Spleen (tissue), 11 donors: Measurements from ENCODE around the gene THSD7A. TPM values are rescaled to one million over a fixed set of nuclear protein-coding genes. Genes with fewer than 3 reads are reported as not detected.

Source experiments
- DNase-seq: peaks from one replicate; pipeline ENCODE4 v3.0.0-alpha.2; 2020
- H3K27ac ChIP-seq, 8 donors: fragments of 200-600 bp; sonication (generic) in 7 of 8; 1 replicate in 4 of 8; 2 replicates in 4 of 8; pipeline versions ENCODE4 v1.5.0 to v1.8.0; 2016 to 2021; ENCODE audit warnings: inconsistent platforms in 4 of 8, mild to moderate bottlenecking in 4 of 8, moderate library complexity in 1 of 8
- H3K27me3 ChIP-seq, 7 donors: fragments of 200-600 bp; sonication (generic) in 6 of 7; replicated peaks in 1 of 7; 1 replicate in 4 of 7; 2 replicates in 3 of 7; pipeline versions ENCODE4 v1.5.0 to v1.8.0; 2016 to 2021; ENCODE audit warnings: inconsistent platforms in 3 of 7, mild to moderate bottlenecking in 1 of 7
- H3K36me3 ChIP-seq, 6 donors: fragments of 200-600 bp; sonication (generic) in 5 of 6; 1 replicate in 4 of 6; 2 replicates in 2 of 6; pipeline versions ENCODE4 v1.5.0 to v1.8.0; 2016 to 2021; ENCODE audit warnings: inconsistent platforms in 2 of 6
- H3K4me1 ChIP-seq, 6 donors: fragments of 200-600 bp; sonication (generic) in 5 of 6; 1 replicate in 3 of 6; 2 replicates in 3 of 6; pipeline versions ENCODE4 v1.5.0 to v1.8.0; 2016 to 2021; ENCODE audit warnings: inconsistent platforms in 3 of 6
- H3K4me3 ChIP-seq, 8 donors: fragments of 200-600 bp; sonication (generic) in 7 of 8; 1 replicate in 4 of 8; 2 replicates in 4 of 8; pipeline versions ENCODE4 v1.5.0 to v1.8.0; 2016 to 2021; ENCODE audit warnings: inconsistent platforms in 4 of 8, mild to moderate bottlenecking in 4 of 8, moderate library complexity in 2 of 8
- H3K9me3 ChIP-seq, 8 donors: fragments of 200-600 bp; sonication (generic) in 7 of 8; 1 replicate in 4 of 8; 2 replicates in 4 of 8; pipeline versions ENCODE4 v1.5.0 to v1.8.0; 2016 to 2021; ENCODE audit warnings: inconsistent platforms in 4 of 8
- CTCF ChIP-seq, 11 experiments: fragments of 200-600 bp in 7 of 11; fragments of 450-650 bp in 4 of 11; sonication (generic) in 4 of 11; IDR thresholded peaks in 8 of 11; conservative IDR thresholded peaks in 3 of 11; 1 replicate in 7 of 11; 2 replicates in 4 of 11; pipeline versions ENCODE4 v1.4.0 to v1.8.0; 2016 to 2021; ENCODE audit warnings: antibody characterized with exemption in 11 of 11, inconsistent platforms in 4 of 11, mild to moderate bottlenecking in 1 of 11
- POLR2A ChIP-seq, 3 donors: fragments of 450-650 bp; IDR thresholded peaks; one replicate each; pipeline ENCODE4 v1.5.1; 2017; ENCODE audit warnings: antibody characterized with exemption in 3 of 3, mild to moderate bottlenecking in 1 of 3
- POLR2AphosphoS5 ChIP-seq, 3 donors: sonication (generic); formaldehyde crosslinking; IDR thresholded peaks; one replicate each; pipeline ENCODE4 v1.5.1; 2017; ENCODE audit warnings: antibody characterized with exemption in 3 of 3
- WGBS, 5 donors: extraction: QIAGEN DNeasy Blood & Tissue Kit in 3 of 5; methylation state at CpG; one replicate each; pipeline versions ENCODE4 v1.1.5 to v1.1.7; 2013 to 2018; 5-methylcytosine and 5-hydroxymethylcytosine counted together
- intact Hi-C: fragments of 100-400 bp; cut with DNase I; formaldehyde crosslinking; loops from one replicate; pipeline ENCODE4 v1.15.0; 2023; ENCODE audit warnings: low total_unique reads
- polyA plus RNA-seq, 3 donors: library from polyadenylated mRNA; stranded (reverse); fragments of 200-250 nt; gene quantifications; one replicate each; pipeline ENCODE4 v1.2.1, GENCODE V29; 2013
- total RNA-seq, 7 donors: library from RNA; depleted of rRNA in 3 of 7; stranded (reverse); fragments of >200 nt in 3 of 7; fragmentation: NEBNext Ultra II Directional in 4 of 7; extraction: Animal tissue kit (Norgen Biotek cat#: 25700) in 4 of 7; gene quantifications; one replicate each; pipeline versions ENCODE4 v1.1.0 to v1.2.1, GENCODE V29; 2016 to 2021
- donor health status: healthy with polysubstance abuse.
- donor health status: DM: no; HTN: no; CAD: no; lungs with moderate emphysema.
- donor health status: DM: no; HTN: no; CAD: no.
- donor health status: Bipolar disorder and iron deficiency.
- donor health status: healthy.
- donor health status: DM: no; HTN: no; CAD: no.
- donor health status: DM: yes; HTN: yes; CAD: no.

The THSD7A gene
- total and polyA plus RNA-seq, 10 donors = 0.29 to 8.7 (median 4.2) TPM

- WGBS, 5 donors = 85 to 95% (median 90%) methylated on average over 8 of the region's 8 CpGs
- H3K27ac ChIP-seq = no peak overlapping the region
- no peaks in the 10 kb centered on the region for H3K36me3 ChIP-seq
- TF ChIP-seq CTCF (IDR thresholded peaks at IDR 0.05 in 8 of 11, conservative IDR thresholded peaks at IDR 0.05 in 3 of 11) (no peak), POLR2AphosphoS5 (IDR thresholded peaks at IDR 0.05) (no peak), POLR2A (IDR thresholded peaks at IDR 0.05) (no peak)
- no peaks in the 10 kb centered on the region for H3K4me1 ChIP-seq
- H3K4me3 ChIP-seq = no peak overlapping the region
- no peaks in the 10 kb centered on the region for H3K9me3 ChIP-seq
- intact Hi-C loops = no loop called here
- no peaks in the 10 kb centered on the region for H3K27me3 ChIP-seq
- DNase-seq = no peak
These were observed 358.1 kb downstream of the THSD7A start for GRCh38 chr7:11473807-11474424.

GRCh38 chr7:11473220-11473619 lies 358.8 kb downstream of the THSD7A start:
- Histone ChIP-seq H3K4me1 (no peaks in the 10 kb centered on the region), H3K4me3 (no peak overlapping the region), H3K36me3 (no peaks in the 10 kb centered on the region), H3K9me3 (no peaks in the 10 kb centered on the region), H3K27ac (no peak overlapping the region), H3K27me3 (no peaks in the 10 kb centered on the region)
- WGBS, 5 donors = 83 to 92% (median 89%) methylated on average over 2 of the region's 2 CpGs
- no peak for DNase-seq
- intact Hi-C loops = no loop called here
- no peak for TF ChIP-seq CTCF (IDR thresholded peaks at IDR 0.05 in 8 of 11, conservative IDR thresholded peaks at IDR 0.05 in 3 of 11)
- TF ChIP-seq POLR2AphosphoS5 (IDR thresholded peaks at IDR 0.05) = no peak
- TF ChIP-seq POLR2A (IDR thresholded peaks at IDR 0.05) = no peak

GRCh38 chr7:11472646-11473045 lies 359.4 kb downstream of the THSD7A start:
- no peak for TF ChIP-seq POLR2AphosphoS5 (IDR thresholded peaks at IDR 0.05)
- no peak for TF ChIP-seq POLR2A (IDR thresholded peaks at IDR 0.05)
- Histone ChIP-seq H3K27ac (no peak overlapping the region), H3K27me3 (no peaks in the 10 kb centered on the region), H3K9me3 (no peaks in the 10 kb centered on the region), H3K4me1 (no peaks in the 10 kb centered on the region), H3K36me3 (no peaks in the 10 kb centered on the region), H3K4me3 (no peak overlapping the region)
- WGBS, 5 donors = 66 to 85% (median 81%) methylated on average over 4 of the region's 4 CpGs
- no peak for DNase-seq
- intact Hi-C loops = no loop called here

- H3K27me3 ChIP-seq = no peaks in the 10 kb centered on the region
- H3K4me1 ChIP-seq = no peaks in the 10 kb centered on the region
- 77 to 90% (median 82%) methylated on average over 1 of the region's 1 CpG for WGBS, 5 donors
- DNase-seq = no peak
- H3K36me3 ChIP-seq = no peaks in the 10 kb centered on the region
- intact Hi-C loops = no loop called here
- no peak overlapping the region for H3K27ac ChIP-seq
- TF ChIP-seq POLR2AphosphoS5 (IDR thresholded peaks at IDR 0.05) (no peak), CTCF (IDR thresholded peaks at IDR 0.05 in 8 of 11, conservative IDR thresholded peaks at IDR 0.05 in 3 of 11) (no peak), POLR2A (IDR thresholded peaks at IDR 0.05) (no peak)
- no peaks in the 10 kb centered on the region for H3K9me3 ChIP-seq
- H3K4me3 ChIP-seq = no peak overlapping the region
These were observed 360.7 kb downstream of the THSD7A start for GRCh38 chr7:11471255-11471654.
